Astrocyte (in vitro differentiated cells and primary cell): ENCODE results near the gene PPP1R26. TPM values are rescaled to one million over a fixed set of nuclear protein-coding genes. Genes with fewer than 3 reads are reported as not detected.

Experiments used
- DNase-seq: peaks from one replicate; pipeline ENCODE4 v3.0.0-alpha.2; 2010; ENCODE audit warnings: low read depth
- FAIRE-seq: peaks from 2 replicates; lab custom pipeline; 2011; peaks lifted over from hg19 to GRCh38; lab: Jason Lieb, UNC
- H2AFZ ChIP-seq: 2 replicates; pipeline ENCODE4 v1.6.0; 2012; ENCODE audit warnings: low read depth, low read length, inconsistent platforms
- H3K27ac ChIP-seq: 2 replicates; pipeline ENCODE4 v1.5.1; 2011; ENCODE audit warnings: low read depth, low read length, inconsistent platforms
- H3K27me3 ChIP-seq: 2 replicates; pipeline ENCODE4 v1.6.0; 2011; ENCODE audit warnings: low read length, inconsistent platforms; ENCODE audit not compliant: insufficient read depth
- H3K36me3 ChIP-seq: 2 replicates; pipeline ENCODE4 v1.5.1; 2011; ENCODE audit warnings: low read length, inconsistent platforms; ENCODE audit not compliant: insufficient read depth
- H3K4me1 ChIP-seq: 2 replicates; pipeline ENCODE4 v1.5.1; 2011; ENCODE audit warnings: low read length, inconsistent platforms; ENCODE audit not compliant: insufficient read depth
- H3K4me2 ChIP-seq: 2 replicates; pipeline ENCODE4 v1.6.0; 2012; ENCODE audit warnings: low read length, inconsistent platforms
- H3K4me3 ChIP-seq: 2 replicates; pipeline ENCODE4 v1.5.1; 2011; ENCODE audit warnings: low read depth, mild to moderate bottlenecking, low read length, inconsistent platforms; ENCODE audit not compliant: insufficient read depth
- H3K79me2 ChIP-seq: 2 replicates; pipeline ENCODE4 v1.6.0; 2012; ENCODE audit warnings: mild to moderate bottlenecking, low read length, inconsistent platforms; ENCODE audit not compliant: insufficient read depth
- H3K9ac ChIP-seq: 2 replicates; pipeline ENCODE4 v1.6.0; 2012; ENCODE audit warnings: mild to moderate bottlenecking, low read length, inconsistent platforms
- H3K9me3 ChIP-seq: 2 replicates; pipeline ENCODE4 v1.5.1; 2012; ENCODE audit warnings: low read depth, mild to moderate bottlenecking, low read length, inconsistent platforms; ENCODE audit not compliant: insufficient read depth
- H4K20me1 ChIP-seq: 2 replicates; pipeline ENCODE4 v1.6.0; 2012; ENCODE audit warnings: low read length, inconsistent platforms; ENCODE audit not compliant: insufficient read depth
- H3K27ac Mint-ChIP-seq: one replicate; pipeline ENCODE4 v1.8.0; 2021; ENCODE audit warnings: mild to moderate bottlenecking, mixed read lengths; ENCODE audit not compliant: unreplicated experiment
- H3K27me3 Mint-ChIP-seq: one replicate; pipeline ENCODE4 v1.8.0; 2021; ENCODE audit warnings: low read depth, mixed read lengths; ENCODE audit not compliant: unreplicated experiment
- H3K36me3 Mint-ChIP-seq: one replicate; pipeline ENCODE4 v1.8.0; 2021; ENCODE audit warnings: low read depth, mixed read lengths; ENCODE audit not compliant: unreplicated experiment
- H3K4me1 Mint-ChIP-seq: one replicate; pipeline ENCODE4 v1.8.0; 2021; ENCODE audit warnings: low read depth, mixed read lengths; ENCODE audit not compliant: unreplicated experiment
- H3K4me3 Mint-ChIP-seq: one replicate; pipeline ENCODE4 v1.8.0; 2021; ENCODE audit warnings: mild to moderate bottlenecking, moderate library complexity, mixed read lengths; ENCODE audit not compliant: unreplicated experiment
- H3K9me3 Mint-ChIP-seq: one replicate; pipeline ENCODE4 v1.8.0; 2021; ENCODE audit warnings: mild to moderate bottlenecking, mixed read lengths; ENCODE audit not compliant: unreplicated experiment
- EZH2 ChIP-seq: IDR thresholded peaks from 2 replicates; pipeline ENCODE4 v1.6.1; 2012; ENCODE audit warnings: mild to moderate bottlenecking, low read length, inconsistent platforms; ENCODE audit not compliant: insufficient read depth
- total RNA-seq: library from RNA; stranded (reverse); gene quantifications from 2 replicates; pipeline ENCODE4 v1.2.1, GENCODE V29; 2021
- TF ChIP-seq, protein P1 (sequence below): IDR thresholded peaks from 2 replicates; pipeline ENCODE4 v1.5.1; 2011; ENCODE audit warnings: low read depth, mild to moderate bottlenecking, inconsistent platforms, low read length, moderate library complexity; ENCODE audit not compliant: insufficient read depth

Gene PPP1R26
- total RNA-seq, 1 donor from 2014 or later, result 10.6 TPM

DNA sequence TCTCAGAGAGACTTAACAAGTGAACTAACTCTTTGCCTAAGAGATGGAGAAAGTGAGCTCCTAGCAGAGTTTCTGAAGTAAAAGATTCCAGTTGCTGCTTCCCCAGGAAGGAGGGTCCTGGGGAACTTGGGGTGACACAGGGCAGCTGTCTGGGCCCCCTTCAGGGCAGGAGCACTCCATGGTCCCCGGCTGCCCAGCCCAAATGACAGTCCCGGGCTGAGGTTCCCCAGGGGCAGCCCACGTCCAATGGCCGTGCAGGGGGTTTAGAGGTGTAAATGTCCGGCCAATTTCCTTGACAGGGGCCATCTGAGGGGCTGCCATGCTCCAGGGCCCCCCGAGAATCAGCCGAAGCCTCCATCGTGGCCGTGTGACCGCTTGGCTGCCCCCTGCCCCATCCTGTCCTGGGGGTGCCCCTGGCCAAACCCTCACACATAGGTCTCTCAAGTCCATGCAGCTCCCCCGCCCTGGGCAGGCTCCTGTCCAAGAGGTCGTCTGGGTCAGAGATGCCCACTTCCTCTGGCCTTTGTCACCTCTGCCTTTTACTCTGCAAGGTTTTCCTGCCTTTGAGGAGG is 5.5 kb upstream of the PPP1R26 start:
- Histone ChIP-seq H3K4me3 (no peak overlapping the region), H3K9ac (no peak overlapping the region), H4K20me1 (peaks cover 7% of the 10 kb centered on the region), H3K27ac (no peak overlapping the region), H3K79me2 (no peaks in the 10 kb centered on the region), H3K4me1 (no peaks in the 10 kb centered on the region), H3K27me3 (no peaks in the 10 kb centered on the region), H3K36me3 (no peaks in the 10 kb centered on the region), H2AFZ (no peak overlapping the region), H3K4me2 (no peak overlapping the region), H3K9me3 (no peaks in the 10 kb centered on the region)
- FAIRE-seq (no peak), DNase-seq (no peak)
- TF ChIP-seq EZH2, result no peak
- TF ChIP-seq, protein P1, sequence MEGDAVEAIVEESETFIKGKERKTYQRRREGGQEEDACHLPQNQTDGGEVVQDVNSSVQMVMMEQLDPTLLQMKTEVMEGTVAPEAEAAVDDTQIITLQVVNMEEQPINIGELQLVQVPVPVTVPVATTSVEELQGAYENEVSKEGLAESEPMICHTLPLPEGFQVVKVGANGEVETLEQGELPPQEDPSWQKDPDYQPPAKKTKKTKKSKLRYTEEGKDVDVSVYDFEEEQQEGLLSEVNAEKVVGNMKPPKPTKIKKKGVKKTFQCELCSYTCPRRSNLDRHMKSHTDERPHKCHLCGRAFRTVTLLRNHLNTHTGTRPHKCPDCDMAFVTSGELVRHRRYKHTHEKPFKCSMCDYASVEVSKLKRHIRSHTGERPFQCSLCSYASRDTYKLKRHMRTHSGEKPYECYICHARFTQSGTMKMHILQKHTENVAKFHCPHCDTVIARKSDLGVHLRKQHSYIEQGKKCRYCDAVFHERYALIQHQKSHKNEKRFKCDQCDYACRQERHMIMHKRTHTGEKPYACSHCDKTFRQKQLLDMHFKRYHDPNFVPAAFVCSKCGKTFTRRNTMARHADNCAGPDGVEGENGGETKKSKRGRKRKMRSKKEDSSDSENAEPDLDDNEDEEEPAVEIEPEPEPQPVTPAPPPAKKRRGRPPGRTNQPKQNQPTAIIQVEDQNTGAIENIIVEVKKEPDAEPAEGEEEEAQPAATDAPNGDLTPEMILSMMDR, result no peak
- H3K4me1 Mint-ChIP-seq, result peaks cover 1% of the 10 kb centered on the region
- H3K9me3 Mint-ChIP-seq, result no peaks in the 10 kb centered on the region
- H3K36me3 Mint-ChIP-seq, result peaks cover 6% of the 10 kb centered on the region
- H3K27me3 Mint-ChIP-seq, result peaks cover 9% of the 10 kb centered on the region
- H3K4me3 Mint-ChIP-seq, result no peak overlapping the region
- no peak overlapping the region for H3K27ac Mint-ChIP-seq

DNA sequence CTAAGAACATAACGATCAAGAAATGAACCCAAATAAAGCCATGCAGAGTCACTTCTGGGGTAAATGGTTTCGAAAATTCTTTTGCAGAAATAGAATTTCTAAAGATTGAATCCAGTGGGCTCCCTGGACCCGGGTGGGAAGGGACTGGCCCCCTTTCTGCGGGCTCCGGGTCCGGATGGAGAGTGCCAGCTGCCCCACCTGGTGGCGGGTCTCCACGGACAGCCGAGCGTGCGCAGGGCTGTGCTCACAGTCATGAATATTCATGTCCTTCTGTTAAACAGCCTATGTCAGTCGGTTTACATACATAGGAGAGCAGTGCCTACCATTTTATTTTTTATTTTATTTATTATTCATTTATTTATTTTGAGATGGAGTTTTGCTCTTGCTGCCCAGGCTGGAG is 4.7 kb upstream of the PPP1R26 start:
- Histone ChIP-seq H2AFZ (no peak overlapping the region), H3K9ac (no peak overlapping the region), H3K4me2 (no peak overlapping the region), H3K27ac (no peak overlapping the region), H3K9me3 (no peaks in the 10 kb centered on the region), H4K20me1 (peaks cover 7% of the 10 kb centered on the region), H3K4me3 (no peak overlapping the region), H3K36me3 (no peaks in the 10 kb centered on the region), H3K4me1 (no peaks in the 10 kb centered on the region), H3K79me2 (no peaks in the 10 kb centered on the region), H3K27me3 (no peaks in the 10 kb centered on the region)
- Mint-ChIP-seq H3K9me3 (no peaks in the 10 kb centered on the region), H3K36me3 (peaks cover 6% of the 10 kb centered on the region), H3K4me3 (no peak overlapping the region), H3K27me3 (peaks cover 9% of the 10 kb centered on the region), H3K4me1 (no peaks in the 10 kb centered on the region), H3K27ac (no peak overlapping the region)
- no peak for DNase-seq
- TF ChIP-seq EZH2, result no peak
- TF ChIP-seq, protein P1, result peak; percentile 20
- no peak for FAIRE-seq

DNA sequence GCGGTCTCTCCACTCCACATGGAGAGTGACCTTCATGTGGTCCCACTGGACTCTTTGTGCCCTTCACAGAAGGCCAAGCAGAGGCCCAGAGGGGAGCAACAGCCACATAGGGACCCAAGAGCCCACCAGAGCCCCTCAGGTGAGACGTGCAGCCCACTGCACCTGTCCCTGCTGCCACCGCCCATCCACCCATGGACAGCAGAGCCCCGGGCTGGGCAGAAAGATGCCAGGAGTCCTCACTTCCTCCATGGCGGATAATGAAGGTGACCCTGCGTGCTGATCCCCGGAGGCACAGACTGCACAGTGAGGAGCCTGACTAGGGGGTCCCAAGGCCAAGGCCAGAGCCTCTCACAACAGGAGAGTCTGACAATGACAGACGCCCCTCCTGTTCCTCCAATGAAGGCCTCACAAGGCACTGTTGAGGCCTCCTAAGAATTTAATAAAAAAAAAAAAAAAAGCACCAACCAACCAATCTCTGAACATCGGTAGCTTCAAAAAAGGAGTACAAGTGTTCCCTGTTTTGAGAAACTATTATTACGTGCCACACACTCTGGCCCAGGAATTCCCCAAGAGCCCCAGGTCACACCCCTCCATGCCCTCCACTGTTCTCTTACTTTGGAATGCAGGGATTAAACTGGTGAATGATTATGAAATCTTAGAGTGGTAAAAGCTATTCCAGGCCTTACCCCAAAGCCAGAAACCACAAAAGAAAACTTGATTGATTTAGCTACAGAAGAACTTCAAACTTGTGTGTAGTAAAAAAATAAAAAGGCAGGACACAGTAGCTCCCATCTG is 2.8 kb upstream of the PPP1R26 start:
- Mint-ChIP-seq H3K27ac (no peak overlapping the region), H3K9me3 (no peaks in the 10 kb centered on the region), H3K4me1 (no peaks in the 10 kb centered on the region), H3K27me3 (peaks cover 6% of the 10 kb centered on the region), H3K4me3 (peak overlapping the region; percentile 8), H3K36me3 (no peaks in the 10 kb centered on the region)
- Histone ChIP-seq H3K27ac (no peak overlapping the region), H3K27me3 (no peaks in the 10 kb centered on the region), H3K4me3 (no peak overlapping the region), H3K9me3 (no peaks in the 10 kb centered on the region), H4K20me1 (peaks cover 8% of the 10 kb centered on the region), H2AFZ (no peak overlapping the region), H3K4me1 (no peaks in the 10 kb centered on the region), H3K4me2 (no peak overlapping the region), H3K79me2 (no peaks in the 10 kb centered on the region), H3K9ac (no peak overlapping the region), H3K36me3 (no peaks in the 10 kb centered on the region)
- FAIRE-seq (no peak), DNase-seq (peak; percentile 41)
- TF ChIP-seq, protein P1, result no peak
- no peak for TF ChIP-seq EZH2
